GM23338 (cell line): ENCODE results near the gene PLPP7. TPM values are rescaled to one million over a fixed set of nuclear protein-coding genes. Genes with fewer than 3 reads are reported as not detected.

Experiments
- ATAC-seq: fragments of 200-7000 bp; cut with Tn5 transposase; 3 replicates; pipeline ENCODE4 v1.9.1; 2020
- DNase-seq: peaks from one replicate; pipeline ENCODE4 v3.0.0-alpha.2; 2015; ENCODE audit warnings: low spot score
- H2AFZ ChIP-seq: fragments of 200-600 bp; sonication (generic); 2 replicates; pipeline ENCODE4 v1.8.0; 2016; ENCODE audit warnings: antibody characterized with exemption, mild to moderate bottlenecking, moderate library complexity
- H3F3A ChIP-seq: fragments of 200-600 bp; sonication (generic); replicated peaks from 2 replicates; pipeline ENCODE4 v1.8.0; 2017; ENCODE audit warnings: antibody characterized with exemption, mixed run types, low read depth
- H3K27ac ChIP-seq: fragments of 200-600 bp; sonication (generic); 2 replicates; pipeline ENCODE4 v1.6.1; 2016; ENCODE audit warnings: low read depth
- H3K27me3 ChIP-seq: fragments of 200-600 bp; sonication (generic); 2 replicates; pipeline ENCODE4 v1.8.0; 2016; ENCODE audit warnings: mild to moderate bottlenecking, mixed run types, moderate library complexity; ENCODE audit not compliant: insufficient read depth
- H3K36me3 ChIP-seq: fragments of 200-600 bp; sonication (generic); 2 replicates; pipeline ENCODE4 v1.8.0; 2016; ENCODE audit warnings: mild to moderate bottlenecking; ENCODE audit not compliant: insufficient read depth
- H3K4me1 ChIP-seq: fragments of 200-600 bp; sonication (generic); 2 replicates; pipeline ENCODE4 v1.8.0; 2016; ENCODE audit warnings: mild to moderate bottlenecking, moderate library complexity; ENCODE audit not compliant: insufficient read depth
- H3K4me2 ChIP-seq: fragments of 200-600 bp; sonication (generic); 2 replicates; pipeline ENCODE4 v1.7.1; 2017; ENCODE audit warnings: mixed run types
- H3K4me3 ChIP-seq: fragments of 200-600 bp; sonication (generic); 2 replicates; pipeline ENCODE4 v1.6.1; 2016; ENCODE audit warnings: mixed run types
- H3K79me2 ChIP-seq: fragments of 200-600 bp; sonication (generic); replicated peaks from 2 replicates; pipeline ENCODE4 v1.8.0; 2017; ENCODE audit warnings: mild to moderate bottlenecking; ENCODE audit not compliant: insufficient read depth
- H3K9me2 ChIP-seq: fragments of 200-600 bp; sonication (generic); 2 replicates; pipeline ENCODE4 v1.8.0; 2017; ENCODE audit not compliant: insufficient read depth
- H4K20me1 ChIP-seq: fragments of 200-600 bp; sonication (generic); replicated peaks from 2 replicates; pipeline ENCODE4 v1.8.0; 2017; ENCODE audit warnings: mild to moderate bottlenecking; ENCODE audit not compliant: insufficient read depth
- H3K27ac Mint-ChIP-seq: 2 replicates; pipeline ENCODE4 v1.8.0; 2020; ENCODE audit warnings: inconsistent platforms, mild to moderate bottlenecking, moderate library complexity, mixed read lengths
- H3K27me3 Mint-ChIP-seq: 3 replicates; pipeline ENCODE4 v1.8.0; 2022; ENCODE audit warnings: low read depth, mild to moderate bottlenecking, moderate library complexity, mixed read lengths, inconsistent platforms; ENCODE audit not compliant: insufficient read depth, poor library complexity
- H3K36me3 Mint-ChIP-seq: 3 replicates; pipeline ENCODE4 v1.8.0; 2021; ENCODE audit warnings: low read depth, mild to moderate bottlenecking, inconsistent platforms, moderate library complexity, mixed read lengths
- H3K4me1 Mint-ChIP-seq: 3 replicates; pipeline ENCODE4 v1.8.0; 2020; ENCODE audit warnings: mild to moderate bottlenecking, inconsistent platforms, mixed read lengths
- H3K4me3 Mint-ChIP-seq: 3 replicates; pipeline ENCODE4 v1.8.0; 2021; ENCODE audit warnings: moderate library complexity, mild to moderate bottlenecking, inconsistent platforms, mixed read lengths
- H3K9me3 Mint-ChIP-seq: 3 replicates; pipeline ENCODE4 v1.8.0; 2020; ENCODE audit warnings: moderate library complexity, mild to moderate bottlenecking, inconsistent platforms, mixed read lengths
- CREB1 ChIP-seq: fragments of 250-450 bp; sonication (Bioruptor Pico); IDR thresholded peaks from 2 replicates; pipeline ENCODE4 v1.5.0; 2020; ENCODE audit warnings: low read depth, mild to moderate bottlenecking, moderate library complexity
- CTCF ChIP-seq, 2 experiments: fragments of 200-600 bp in 1 of 2; sonication (generic) in 1 of 2; conservative IDR thresholded peaks; 2 replicates each; pipeline versions ENCODE4 v1.5.1 to v1.6.1; 2016 to 2017; ENCODE audit warnings: antibody characterized with exemption in 2 of 2, low read depth in 2 of 2, mild to moderate bottlenecking in 2 of 2, moderate library complexity in 1 of 2
- ETS1 ChIP-seq: IDR thresholded peaks from 2 replicates; pipeline ENCODE4 v1.6.1; 2016; ENCODE audit warnings: antibody characterized with exemption
- EZH2 ChIP-seq: fragments of 200-600 bp; sonication (generic); IDR thresholded peaks from one replicate; pipeline ENCODE4 v1.8.0; 2017; ENCODE audit warnings: antibody characterized with exemption, mild to moderate bottlenecking, low read depth; ENCODE audit not compliant: unreplicated experiment
- EZH2phosphoT487 ChIP-seq: fragments of 200-600 bp; sonication (generic); IDR thresholded peaks from one replicate; pipeline ENCODE4 v1.8.1; 2018; ENCODE audit warnings: antibody characterized with exemption; ENCODE audit not compliant: unreplicated experiment
- JUNB ChIP-seq: IDR thresholded peaks from one replicate; pipeline ENCODE4 v1.6.1; 2016; ENCODE audit warnings: antibody characterized with exemption; ENCODE audit not compliant: unreplicated experiment
- NANOG ChIP-seq: IDR thresholded peaks from 2 replicates; pipeline ENCODE4 v1.6.1; 2016; ENCODE audit warnings: antibody characterized with exemption, borderline replicate concordance
- POLR2AphosphoS5 ChIP-seq: IDR thresholded peaks from 2 replicates; pipeline ENCODE4 v1.6.1; 2016; ENCODE audit warnings: antibody characterized with exemption, low read depth
- REST ChIP-seq: IDR thresholded peaks from one replicate; pipeline ENCODE4 v1.6.1; 2018; ENCODE audit warnings: antibody characterized with exemption; ENCODE audit not compliant: unreplicated experiment
- STAT1 ChIP-seq: IDR thresholded peaks from one replicate; pipeline ENCODE4 v1.6.1; 2016; ENCODE audit warnings: antibody characterized with exemption; ENCODE audit not compliant: unreplicated experiment
- ZNF114 ChIP-seq: fragments of 250-450 bp; sonication (Bioruptor Pico); IDR thresholded peaks from 2 replicates; pipeline ENCODE4 v1.5.0; 2020; ENCODE audit warnings: mild to moderate bottlenecking, moderate library complexity
- ZNF331 ChIP-seq: fragments of 250-450 bp; sonication (Bioruptor Pico); IDR thresholded peaks from 2 replicates; pipeline ENCODE4 v1.5.0; 2020; ENCODE audit warnings: low read depth, mild to moderate bottlenecking, moderate library complexity
- ZNF462 ChIP-seq: fragments of 250-450 bp; sonication (Bioruptor Pico); IDR thresholded peaks from 2 replicates; pipeline ENCODE4 v1.5.0; 2020; ENCODE audit warnings: mild to moderate bottlenecking, moderate library complexity
- polyA plus RNA-seq: library from polyadenylated mRNA; unstranded; fragments of >200 nt; fragmentation: Nextera tagmentation; extraction: Ambion mirVana; gene quantifications from 2 replicates; pipeline ENCODE4 v1.2.1, GENCODE V29; 2016
- total RNA-seq: library from RNA; depleted of rRNA; stranded (reverse); fragments of >200 nt; shearing (Covaris generic); gene quantifications from 2 replicates; pipeline ENCODE4 v1.2.3, GENCODE V29; 2014

PLPP7 gene
- total and polyA plus RNA-seq, 2 experiments from 2014 or later, result 1.6 to 2.4 TPM

GRCh38 chr9:131259432-131259898 is 30.1 kb upstream of the PLPP7 start:
- H3K4me1 ChIP-seq, result no peaks in the 10 kb centered on the region
- DNase-seq (peak; percentile 2), ATAC-seq (no peak; the same call in 2 of the 3 replicates)
- H4K20me1 ChIP-seq, result no peaks in the 10 kb centered on the region
- no peaks in the 10 kb centered on the region; the same call in 2 of the 3 replicates for H3K36me3 Mint-ChIP-seq
- H2AFZ ChIP-seq, result no peak overlapping the region
- H3K4me3 Mint-ChIP-seq, result no peak overlapping the region
- H3K27ac ChIP-seq, result no peak overlapping the region
- 0 out of 2 replicates have a peak, but pooled peaks cover 4% of the 10 kb centered on the region for H3F3A ChIP-seq
- no peak overlapping the region for H3K4me2 ChIP-seq
- peaks cover 16% of the 10 kb centered on the region for H3K27me3 Mint-ChIP-seq
- no peaks in the 10 kb centered on the region for H3K9me2 ChIP-seq
- H3K4me3 ChIP-seq, result no peak overlapping the region
- no peaks in the 10 kb centered on the region for H3K9me3 Mint-ChIP-seq
- H3K79me2 ChIP-seq, result no peaks in the 10 kb centered on the region
- H3K4me1 Mint-ChIP-seq, result peaks cover 28% of the 10 kb centered on the region
- H3K27me3 ChIP-seq, result no peaks in the 10 kb centered on the region
- TF ChIP-seq ZNF114 (CRISPR knock-in tag), result no peak
- TF ChIP-seq EZH2, result no peak
- no peak for TF ChIP-seq STAT1
- TF ChIP-seq CREB1 (CRISPR knock-in tag), result no peak
- TF ChIP-seq POLR2AphosphoS5, result no peak
- TF ChIP-seq CTCF (conservative IDR thresholded peaks at IDR 0.05; ENCODE audit: low read depth in 2 of 2), result no peak
- no peak for TF ChIP-seq NANOG
- TF ChIP-seq ZNF462 (CRISPR knock-in tag), result no peak
- TF ChIP-seq EZH2phosphoT487, result no peak
- TF ChIP-seq ZNF331 (CRISPR knock-in tag), result no peak
- no peak for TF ChIP-seq ETS1
- no peak for TF ChIP-seq REST
- TF ChIP-seq JUNB, result no peak
- no peak overlapping the region for H3K27ac Mint-ChIP-seq
- H3K36me3 ChIP-seq, result no peaks in the 10 kb centered on the region
